T-helper 2 cell treated with Interferon-gamma antibody and Interleukin-4, amounts not matched to agents 5 μg/mL and 100 μg/mL, for 36 hours (primary cell): ENCODE results near the gene RNF150.

Experiments used
- DNase-seq: peaks from one replicate; pipeline ENCODE4 v3.0.0; 2021; ENCODE audit warnings: low spot score
- H3K27ac Mint-ChIP-seq: one replicate; pipeline ENCODE4 v1.8.0; 2021; ENCODE audit warnings: mild to moderate bottlenecking, mixed read lengths
- H3K27me3 Mint-ChIP-seq: one replicate; pipeline ENCODE4 v1.8.0; 2021; ENCODE audit warnings: low read depth, mixed read lengths
- H3K36me3 Mint-ChIP-seq: one replicate; pipeline ENCODE4 v1.8.0; 2021; ENCODE audit warnings: low read depth, mixed read lengths
- H3K4me1 Mint-ChIP-seq: one replicate; pipeline ENCODE4 v1.8.0; 2021; ENCODE audit warnings: low read depth, mixed read lengths
- H3K4me3 Mint-ChIP-seq: one replicate; pipeline ENCODE4 v1.8.0; 2022; ENCODE audit warnings: mild to moderate bottlenecking, moderate library complexity, mixed read lengths
- H3K9me3 Mint-ChIP-seq: one replicate; pipeline ENCODE4 v1.8.0; 2021; ENCODE audit warnings: mixed read lengths

RNF150 gene

DNA sequence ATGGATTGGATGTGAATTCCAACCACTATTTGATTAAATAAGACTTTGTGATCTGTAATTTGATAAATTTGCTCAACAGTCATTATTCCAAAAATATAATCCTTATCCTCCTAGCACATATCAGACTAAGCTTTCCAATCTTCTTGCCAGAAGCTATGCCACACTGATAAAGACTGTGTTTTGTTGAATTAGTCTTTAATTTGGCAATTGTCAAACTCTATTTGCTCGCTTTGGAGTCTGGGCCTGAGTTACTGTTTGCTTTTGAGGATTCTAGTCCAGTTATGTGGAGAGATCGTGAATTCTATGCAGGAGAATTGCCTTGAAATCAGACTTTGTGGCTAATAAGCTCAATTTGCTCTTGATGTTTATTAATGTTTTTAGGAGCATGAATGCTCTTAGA, 10.9 kb upstream of the RNF150 start:
- H3K4me1 Mint-ChIP-seq = no peaks in the 10 kb centered on the region
- DNase-seq = no peak
- no peaks in the 10 kb centered on the region for H3K9me3 Mint-ChIP-seq
- H3K27me3 Mint-ChIP-seq = peaks cover 4% of the 10 kb centered on the region
- H3K4me3 Mint-ChIP-seq = no peak overlapping the region
- no peak overlapping the region for H3K27ac Mint-ChIP-seq
- no peaks in the 10 kb centered on the region for H3K36me3 Mint-ChIP-seq

DNA sequence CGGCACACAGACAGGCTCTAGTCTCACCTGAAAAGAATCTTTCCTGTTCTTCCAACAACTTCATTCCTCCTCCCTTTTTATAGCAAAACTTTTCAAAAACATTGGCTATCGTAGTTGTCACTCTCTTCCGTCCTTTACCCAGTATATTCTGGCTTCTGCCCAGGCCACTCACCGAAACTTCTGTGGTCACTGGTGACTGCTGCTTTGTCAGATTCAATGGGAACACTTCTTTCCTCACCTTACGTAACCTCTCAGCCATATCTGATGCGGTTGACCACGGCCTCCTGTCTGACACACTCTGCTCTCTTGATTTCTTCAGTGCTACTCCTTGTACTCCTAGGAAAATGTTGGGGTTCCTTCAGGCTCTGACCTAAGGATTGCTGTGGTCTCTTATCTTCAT, 9.2 kb upstream of the RNF150 start:
- no peak overlapping the region for H3K4me3 Mint-ChIP-seq
- H3K4me1 Mint-ChIP-seq = no peaks in the 10 kb centered on the region
- DNase-seq = no peak
- no peak overlapping the region for H3K27ac Mint-ChIP-seq
- H3K27me3 Mint-ChIP-seq = peaks cover 5% of the 10 kb centered on the region
- no peaks in the 10 kb centered on the region for H3K9me3 Mint-ChIP-seq
- no peaks in the 10 kb centered on the region for H3K36me3 Mint-ChIP-seq

DNA sequence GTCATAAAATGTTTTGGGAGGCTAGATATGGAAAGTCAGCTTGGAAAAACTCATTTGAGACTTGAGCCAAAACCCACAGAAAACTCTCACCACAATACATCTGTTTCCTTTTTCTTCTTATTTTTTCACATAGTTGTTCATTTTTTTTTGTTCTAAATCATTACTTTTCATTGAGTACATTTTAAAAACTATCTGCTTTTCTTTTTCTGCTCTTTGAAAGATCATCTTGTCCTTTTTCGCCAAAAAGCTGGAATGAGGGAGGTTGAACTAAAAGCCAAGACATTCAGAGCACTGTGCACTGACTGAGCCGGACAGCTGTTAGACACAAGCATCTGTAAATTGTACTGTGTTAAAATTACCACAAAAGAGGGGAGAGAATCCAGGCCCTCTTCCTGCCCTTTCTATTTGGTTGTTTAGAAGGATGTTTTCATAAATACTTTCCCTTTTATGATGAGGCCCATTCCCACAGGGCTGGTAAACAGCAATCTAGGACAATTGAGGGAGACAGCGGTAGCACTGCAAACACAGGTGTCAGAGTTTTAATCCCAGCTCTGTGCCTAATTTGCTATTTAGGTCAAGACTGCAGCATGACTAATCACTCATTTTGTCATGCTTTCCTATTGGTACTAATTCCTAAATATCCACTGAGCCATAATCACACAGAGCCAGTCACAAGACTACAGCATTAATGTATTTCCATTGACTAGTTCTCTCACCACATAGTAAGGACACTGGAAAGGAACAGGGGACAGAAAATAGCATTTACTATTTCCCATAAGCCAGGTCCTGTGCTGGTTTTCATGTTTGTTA, 7.3 kb upstream of the RNF150 start:
- Mint-ChIP-seq H3K27ac (no peak overlapping the region), H3K27me3 (peaks cover 17% of the 10 kb centered on the region), H3K4me3 (no peak overlapping the region), H3K9me3 (no peaks in the 10 kb centered on the region), H3K4me1 (no peaks in the 10 kb centered on the region), H3K36me3 (no peaks in the 10 kb centered on the region)
- no peak for DNase-seq

DNA sequence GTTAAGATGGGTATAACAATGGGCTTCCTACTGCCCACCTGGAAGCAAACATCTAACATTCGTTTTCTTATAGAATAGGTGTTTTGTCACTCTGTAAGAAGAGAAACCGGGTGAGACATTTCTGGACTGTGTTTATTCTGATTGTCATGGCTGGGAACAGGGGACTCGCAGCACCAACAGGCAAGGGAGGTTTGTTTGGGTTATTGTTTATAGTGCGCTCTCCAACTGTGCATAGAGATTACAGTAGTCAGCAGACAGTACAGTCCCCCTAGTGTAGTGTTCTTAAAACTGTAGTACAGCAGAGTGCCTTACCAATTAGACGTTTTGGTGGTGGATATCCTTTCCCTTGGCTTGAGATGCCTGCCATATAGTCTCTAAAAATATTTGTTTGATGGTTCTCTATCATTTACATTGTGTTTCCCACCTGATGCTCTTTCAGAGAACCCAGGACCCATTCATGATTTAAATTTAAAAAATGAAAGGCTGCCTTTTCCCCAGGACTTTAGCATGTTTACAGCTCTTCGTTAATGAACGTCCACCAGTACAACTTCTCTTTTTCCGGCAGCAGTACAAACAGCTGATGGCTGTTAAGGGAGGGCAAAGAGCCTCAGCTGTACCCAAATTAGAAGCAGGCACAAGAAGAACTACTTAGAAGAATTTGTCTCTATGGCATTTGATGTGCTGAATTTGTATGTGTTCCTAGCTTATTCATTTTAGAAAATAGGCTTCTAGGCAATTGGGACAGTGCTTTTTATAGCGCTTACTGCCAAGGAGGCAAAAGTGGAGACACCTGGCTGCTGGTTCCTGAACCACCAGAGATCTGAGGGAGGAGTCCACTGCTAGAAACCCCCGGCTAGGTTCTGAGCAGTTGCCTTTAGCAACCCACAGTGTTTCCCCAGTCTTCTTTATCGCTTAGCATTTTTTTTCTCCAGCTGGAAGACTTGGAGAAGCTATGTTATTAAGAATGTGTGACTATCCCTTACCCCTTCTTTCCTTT, 1.0 kb upstream of the RNF150 start:
- no peak for DNase-seq
- Mint-ChIP-seq H3K36me3 (no peaks in the 10 kb centered on the region), H3K4me1 (peaks cover 6% of the 10 kb centered on the region), H3K27ac (no peak overlapping the region), H3K4me3 (peak overlapping the region; percentile 88), H3K9me3 (no peaks in the 10 kb centered on the region), H3K27me3 (peaks cover 64% of the 10 kb centered on the region)

DNA sequence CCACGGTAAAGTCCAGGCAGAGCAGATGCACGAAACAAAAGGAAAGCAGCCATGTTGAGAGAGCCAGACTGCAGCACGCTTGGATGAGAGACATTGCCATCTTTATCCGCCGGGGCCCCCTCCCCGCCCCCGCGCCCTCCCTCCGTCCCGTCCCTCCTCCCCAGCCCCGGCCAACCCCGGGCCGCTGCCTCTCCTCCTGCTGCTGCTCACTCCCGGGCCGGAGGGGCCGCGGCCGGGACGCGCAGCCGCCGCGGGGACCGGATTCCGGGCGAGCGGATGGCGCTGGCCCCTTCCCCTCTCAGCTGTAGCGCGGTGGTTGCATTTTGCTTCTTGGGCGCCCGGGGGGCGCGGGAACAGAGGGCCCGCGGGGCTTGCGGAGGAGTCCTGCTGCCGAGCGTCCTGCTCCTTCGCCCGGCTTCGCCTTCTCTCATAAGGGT, 542 bp downstream of the RNF150 start:
- peaks cover 77% of the 10 kb centered on the region for H3K27me3 Mint-ChIP-seq
- H3K4me3 Mint-ChIP-seq = no peak overlapping the region
- H3K36me3 Mint-ChIP-seq = no peaks in the 10 kb centered on the region
- H3K27ac Mint-ChIP-seq = no peak overlapping the region
- peaks cover 6% of the 10 kb centered on the region for H3K4me1 Mint-ChIP-seq
- no peak for DNase-seq
- H3K9me3 Mint-ChIP-seq = no peaks in the 10 kb centered on the region

DNA sequence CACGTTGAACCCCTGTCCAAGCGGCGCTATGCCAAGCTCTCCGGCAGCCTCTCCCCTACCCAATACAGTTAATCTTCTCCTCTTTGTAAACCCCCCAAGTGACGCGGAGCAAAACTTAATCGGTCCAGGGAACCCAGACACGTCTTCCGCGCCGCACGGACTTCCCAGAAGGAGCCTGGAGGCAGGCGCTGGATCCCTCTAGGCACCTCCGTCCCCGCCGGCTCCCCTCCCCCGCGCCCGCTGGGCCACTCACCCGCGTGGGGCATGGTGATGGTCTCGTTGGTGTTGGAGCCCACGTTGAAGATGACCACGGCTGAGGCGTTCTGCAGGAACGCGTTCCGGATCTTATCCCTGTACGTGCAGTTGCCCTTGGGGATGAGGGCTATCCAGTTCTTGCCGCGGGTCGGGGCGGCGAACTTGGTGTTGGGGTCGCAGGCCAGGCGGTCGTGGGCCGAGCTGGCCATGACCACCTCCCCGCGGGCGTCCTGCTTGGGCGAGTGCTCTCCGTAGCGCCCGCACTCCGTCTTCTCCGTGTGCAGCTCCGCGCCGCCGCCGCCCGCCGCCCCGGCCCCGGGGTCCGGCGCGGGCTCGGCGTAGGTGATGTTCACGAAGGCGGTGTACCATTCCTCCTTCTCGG, 1.1 kb downstream of the RNF150 start:
- peak overlapping the region; percentile 44 for H3K4me3 Mint-ChIP-seq
- no peak for DNase-seq
- H3K4me1 Mint-ChIP-seq = peaks cover 6% of the 10 kb centered on the region
- H3K27me3 Mint-ChIP-seq = peaks cover 74% of the 10 kb centered on the region
- no peak overlapping the region for H3K27ac Mint-ChIP-seq
- H3K9me3 Mint-ChIP-seq = no peaks in the 10 kb centered on the region
- H3K36me3 Mint-ChIP-seq = no peaks in the 10 kb centered on the region

DNA sequence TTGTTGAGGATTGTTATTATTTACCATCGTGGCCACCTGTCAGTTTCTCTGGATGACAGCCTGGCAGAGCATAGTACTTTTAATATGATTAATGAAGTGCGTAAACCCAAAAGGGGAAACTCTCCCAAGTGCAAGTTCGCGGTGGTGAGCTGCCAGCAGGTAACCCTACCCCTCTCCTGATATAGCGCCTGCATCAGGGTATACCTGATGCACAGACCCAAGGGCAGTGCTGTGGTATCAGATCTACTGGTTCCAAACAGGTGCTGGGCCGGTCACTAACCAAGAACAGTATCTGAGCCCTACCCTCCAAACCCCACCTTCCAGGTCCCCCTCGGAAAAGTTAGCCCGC, 1.6 kb downstream of the RNF150 start:
- H3K27me3 Mint-ChIP-seq = peaks cover 70% of the 10 kb centered on the region
- no peak for DNase-seq
- H3K4me3 Mint-ChIP-seq = peak overlapping the region; percentile 44
- peaks cover 6% of the 10 kb centered on the region for H3K4me1 Mint-ChIP-seq
- no peak overlapping the region for H3K27ac Mint-ChIP-seq
- H3K9me3 Mint-ChIP-seq = no peaks in the 10 kb centered on the region
- H3K36me3 Mint-ChIP-seq = no peaks in the 10 kb centered on the region

DNA sequence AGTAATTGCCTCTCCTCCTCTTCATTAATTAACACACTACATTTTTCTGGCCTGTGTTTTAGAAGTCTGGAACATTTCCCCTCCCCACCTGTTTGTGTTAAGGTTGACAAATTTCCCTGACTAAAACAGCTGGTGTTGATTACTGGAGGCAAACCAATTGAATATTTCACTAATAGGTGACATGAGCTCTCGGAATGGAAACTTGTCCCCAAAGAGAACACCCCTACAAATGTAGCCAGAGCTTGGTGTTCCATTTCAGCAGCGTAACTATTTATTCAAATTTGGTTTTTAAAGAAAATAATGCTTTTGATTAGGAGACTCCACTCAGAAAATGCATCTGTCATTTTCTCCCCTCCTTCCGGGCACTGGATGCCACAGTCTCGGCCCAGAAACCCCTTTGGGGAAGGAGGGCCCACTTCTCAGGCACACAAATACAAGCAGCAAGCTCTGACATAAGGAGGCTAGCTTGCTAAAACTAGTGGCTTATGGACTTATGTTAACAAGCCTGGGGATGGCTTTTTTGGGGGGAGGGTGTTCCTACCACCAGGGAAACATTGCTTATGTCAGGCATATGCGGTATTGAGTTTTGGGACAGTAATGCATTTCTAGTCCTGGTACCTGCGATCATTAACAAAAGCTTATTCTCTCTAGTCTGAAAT, 2.2 kb downstream of the RNF150 start:
- peaks cover 69% of the 10 kb centered on the region for H3K27me3 Mint-ChIP-seq

DNA sequence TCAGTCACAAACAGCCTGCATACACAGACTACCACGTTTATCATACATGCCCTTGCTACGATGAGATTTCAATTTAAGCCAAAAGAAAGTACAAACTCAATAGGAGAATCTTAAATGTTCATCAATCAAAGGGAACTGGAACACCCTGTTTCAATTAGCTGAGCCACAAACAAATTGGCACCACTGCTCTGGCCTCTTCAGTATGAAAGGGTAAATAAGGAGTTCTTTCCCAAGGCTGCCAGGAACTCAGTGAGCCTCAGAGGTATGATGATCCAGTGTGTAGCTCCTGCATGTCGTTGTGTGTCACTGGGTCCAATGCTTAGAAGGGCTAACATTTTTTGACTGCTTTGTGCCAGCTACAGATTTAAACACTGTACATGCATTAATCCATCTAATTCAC, 5.4 kb downstream of the RNF150 start:
- no peak for DNase-seq
- Mint-ChIP-seq H3K4me1 (no peaks in the 10 kb centered on the region), H3K4me3 (no peak overlapping the region), H3K27me3 (peaks cover 42% of the 10 kb centered on the region), H3K36me3 (no peaks in the 10 kb centered on the region), H3K9me3 (no peaks in the 10 kb centered on the region), H3K27ac (no peak overlapping the region)

More for the DNA sequence above, 2.2 kb downstream of the RNF150 start:
- no peak overlapping the region for H3K27ac Mint-ChIP-seq
- no peaks in the 10 kb centered on the region for H3K9me3 Mint-ChIP-seq
- no peak for DNase-seq
- H3K4me1 Mint-ChIP-seq = peaks cover 6% of the 10 kb centered on the region
- no peak overlapping the region for H3K4me3 Mint-ChIP-seq
- no peaks in the 10 kb centered on the region for H3K36me3 Mint-ChIP-seq

DNA sequence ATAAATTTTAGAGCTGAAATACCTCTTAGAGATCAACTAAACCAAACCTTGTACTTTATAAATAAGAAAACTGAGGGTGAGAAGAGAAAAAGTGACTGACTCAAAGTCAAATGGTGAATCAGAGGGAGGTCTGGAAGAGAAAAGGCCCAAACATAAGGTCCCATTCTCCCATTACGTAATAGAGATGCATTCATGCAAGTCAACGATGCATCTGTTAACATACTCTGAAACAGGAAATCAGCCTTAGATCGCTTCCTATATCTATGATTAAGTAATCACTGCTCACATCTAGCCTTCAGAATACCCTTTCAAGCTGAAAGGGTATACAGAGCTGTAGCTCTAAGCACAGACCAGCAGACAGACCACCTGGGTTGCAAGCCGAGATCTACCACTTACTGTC, 6.5 kb downstream of the RNF150 start:
- Mint-ChIP-seq H3K4me1 (no peaks in the 10 kb centered on the region), H3K9me3 (no peaks in the 10 kb centered on the region), H3K27me3 (peaks cover 37% of the 10 kb centered on the region), H3K36me3 (no peaks in the 10 kb centered on the region), H3K4me3 (no peak overlapping the region), H3K27ac (no peak overlapping the region)
- DNase-seq = no peak

DNA sequence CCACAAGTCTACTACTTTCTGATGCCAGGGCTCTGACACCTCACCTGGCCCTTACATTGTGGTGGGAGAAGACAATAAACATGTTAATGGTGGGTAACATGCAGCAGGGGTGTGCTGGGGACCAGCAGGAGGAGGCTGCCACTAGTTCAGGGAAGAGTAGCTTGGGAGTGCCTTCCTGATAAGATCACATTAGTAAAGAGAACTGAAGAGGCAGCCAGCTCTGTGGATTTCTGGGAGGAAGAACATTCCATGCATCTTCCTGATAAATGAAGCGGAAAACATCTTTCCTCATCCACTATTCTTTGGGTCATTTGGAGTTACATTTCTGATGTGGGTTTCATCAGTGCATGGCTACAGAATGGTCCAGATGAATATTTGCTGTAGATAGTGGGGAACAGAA, 9.0 kb downstream of the RNF150 start:
- Mint-ChIP-seq H3K27ac (no peak overlapping the region), H3K27me3 (peaks cover 12% of the 10 kb centered on the region), H3K9me3 (no peaks in the 10 kb centered on the region), H3K4me3 (no peak overlapping the region), H3K36me3 (no peaks in the 10 kb centered on the region), H3K4me1 (no peaks in the 10 kb centered on the region)
- no peak for DNase-seq

DNA sequence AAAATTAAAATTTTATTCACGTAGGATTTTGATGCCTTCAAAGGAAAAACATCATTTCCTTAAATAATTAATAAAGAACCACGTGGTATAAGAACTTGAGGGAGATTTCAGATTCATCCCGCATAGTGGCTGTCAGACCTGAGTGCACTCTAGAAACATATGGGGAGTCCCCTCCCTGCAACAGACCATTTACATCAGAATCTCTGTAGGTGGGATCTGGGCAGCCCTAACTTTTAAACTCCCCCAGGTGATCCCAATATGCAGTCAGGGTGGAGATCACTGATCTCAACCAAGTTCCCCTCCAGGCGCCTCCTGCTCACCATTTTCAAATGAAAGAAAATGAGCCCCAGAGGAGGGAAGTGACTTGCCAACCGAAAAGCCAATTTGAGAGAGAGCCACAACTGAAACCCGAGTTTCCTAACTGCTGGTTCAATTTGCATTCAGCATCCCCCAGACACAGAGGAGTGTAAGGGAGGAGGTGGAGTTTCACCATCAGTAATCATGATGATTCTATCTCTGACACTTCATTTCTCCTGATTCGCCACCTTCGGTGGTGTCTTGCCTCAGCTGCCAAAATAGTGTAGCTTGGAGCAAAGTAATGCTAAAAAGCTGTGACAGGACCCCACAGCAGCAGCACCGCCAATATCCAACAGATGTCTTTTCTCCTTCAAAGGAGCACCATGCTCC, 11.4 kb downstream of the RNF150 start:
- Mint-ChIP-seq H3K27me3 (no peaks in the 10 kb centered on the region), H3K36me3 (no peaks in the 10 kb centered on the region), H3K4me1 (no peaks in the 10 kb centered on the region), H3K27ac (no peak overlapping the region), H3K4me3 (no peak overlapping the region), H3K9me3 (no peaks in the 10 kb centered on the region)
- no peak for DNase-seq

DNA sequence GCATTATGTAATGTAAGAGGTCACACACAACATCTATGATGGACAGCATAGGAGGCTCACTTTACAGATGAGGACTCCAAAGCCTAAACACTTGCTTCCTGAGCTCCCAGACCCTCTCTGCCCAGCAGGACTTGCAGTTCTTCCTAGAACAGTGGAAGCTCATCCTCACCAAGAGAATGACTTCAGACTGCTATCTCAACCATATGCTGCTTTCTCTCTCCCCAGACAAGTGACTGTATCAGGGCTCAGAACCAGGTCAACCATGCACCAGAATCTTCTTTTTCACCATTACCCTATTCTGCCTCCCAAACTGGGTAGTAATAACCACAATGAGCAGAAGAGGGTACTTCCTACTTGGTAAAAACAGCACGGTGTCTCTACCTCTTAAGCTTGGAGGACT, 12.2 kb downstream of the RNF150 start:
- no peak for DNase-seq
- Mint-ChIP-seq H3K9me3 (no peaks in the 10 kb centered on the region), H3K4me1 (no peaks in the 10 kb centered on the region), H3K36me3 (no peaks in the 10 kb centered on the region), H3K27me3 (no peaks in the 10 kb centered on the region), H3K27ac (no peak overlapping the region), H3K4me3 (no peak overlapping the region)
